HG03025 (cell line): ENCODE results near the gene CCDC12.

Experiments used
- ATAC-seq: cut with Tn5 transposase; IDR thresholded peaks from one replicate; pipeline ENCODE4 v1.9.1; 2021; ENCODE audit warnings: mild to moderate bottlenecking, moderate library complexity; ENCODE audit not compliant: unreplicated experiment, low FRiP score

The CCDC12 gene

DNA sequence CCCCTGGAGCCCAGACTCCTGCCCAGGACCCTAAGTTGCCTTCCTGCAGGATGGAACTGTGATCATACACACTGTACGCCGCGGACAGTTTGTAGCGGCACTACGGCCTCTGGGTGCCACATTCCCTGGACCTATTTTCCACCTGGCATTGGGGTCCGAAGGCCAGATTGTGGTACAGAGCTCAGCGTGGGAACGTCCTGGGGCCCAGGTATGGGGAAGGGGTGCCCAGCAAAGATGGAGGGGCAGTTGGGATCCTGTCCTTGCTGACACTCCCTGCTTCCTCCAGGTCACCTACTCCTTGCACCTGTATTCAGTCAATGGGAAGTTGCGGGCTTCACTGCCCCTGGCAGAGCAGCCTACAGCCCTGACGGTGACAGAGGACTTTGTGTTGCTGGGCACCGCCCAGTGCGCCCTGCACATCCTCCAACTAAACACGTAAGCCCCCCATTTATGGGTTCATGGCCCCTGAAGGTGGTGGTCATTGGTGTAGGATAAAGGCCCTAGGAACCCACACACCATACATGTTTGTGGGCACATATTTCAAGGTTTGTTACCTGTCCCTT is 31.8 kb upstream of the CCDC12 start:
- no peak for ATAC-seq

DNA sequence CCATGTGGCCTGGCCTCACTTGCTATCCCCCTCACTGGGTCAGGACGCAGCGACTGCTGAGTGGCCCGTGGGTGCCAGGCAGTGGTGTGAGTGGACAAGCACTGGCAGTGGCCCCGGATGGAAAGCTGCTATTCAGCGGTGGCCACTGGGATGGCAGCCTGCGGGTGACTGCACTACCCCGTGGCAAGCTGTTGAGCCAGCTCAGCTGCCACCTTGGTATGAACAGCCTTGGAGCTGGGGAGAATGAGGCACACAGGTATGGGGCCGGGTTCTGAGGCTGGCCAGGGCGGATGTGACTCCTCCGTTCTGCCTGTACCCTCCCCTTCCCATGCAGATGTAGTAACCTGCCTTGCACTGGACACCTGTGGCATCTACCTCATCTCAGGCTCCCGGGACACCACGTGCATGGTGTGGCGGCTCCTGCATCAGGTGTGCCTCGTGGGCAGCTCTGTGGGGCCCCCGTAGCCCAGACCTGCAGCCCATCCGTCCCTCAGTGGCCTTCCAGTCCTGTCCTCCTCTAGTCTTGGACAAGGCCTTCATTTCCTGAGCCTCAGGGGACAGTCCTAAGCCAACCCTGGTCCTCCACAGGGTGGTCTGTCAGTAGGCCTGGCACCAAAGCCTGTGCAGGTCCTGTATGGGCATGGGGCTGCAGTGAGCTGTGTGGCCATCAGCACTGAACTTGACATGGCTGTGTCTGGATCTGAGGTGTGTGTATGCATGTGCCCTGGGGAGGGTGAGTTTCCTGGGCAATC is 31.1 kb upstream of the CCDC12 start:
- no peak for ATAC-seq

DNA sequence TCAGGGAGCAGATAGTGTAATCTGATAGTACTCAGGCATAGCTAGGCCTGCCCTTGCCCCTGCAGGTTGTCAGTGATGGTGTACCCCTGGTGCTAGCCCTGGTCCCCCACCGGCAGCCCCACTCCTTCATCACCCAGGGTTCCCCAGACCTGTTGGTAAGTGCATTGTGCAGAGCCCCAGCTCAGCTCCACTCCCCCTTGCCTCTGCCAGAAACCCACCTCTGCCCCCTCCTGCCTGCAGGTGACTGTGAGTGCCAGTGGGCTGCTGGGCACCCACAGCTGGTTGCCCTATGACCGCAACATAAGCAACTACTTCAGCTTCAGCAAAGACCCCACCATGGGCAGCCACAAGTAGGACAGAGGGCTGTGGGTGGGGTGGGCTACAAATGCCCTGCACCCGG is 30.5 kb upstream of the CCDC12 start:
- ATAC-seq, result no peak

DNA sequence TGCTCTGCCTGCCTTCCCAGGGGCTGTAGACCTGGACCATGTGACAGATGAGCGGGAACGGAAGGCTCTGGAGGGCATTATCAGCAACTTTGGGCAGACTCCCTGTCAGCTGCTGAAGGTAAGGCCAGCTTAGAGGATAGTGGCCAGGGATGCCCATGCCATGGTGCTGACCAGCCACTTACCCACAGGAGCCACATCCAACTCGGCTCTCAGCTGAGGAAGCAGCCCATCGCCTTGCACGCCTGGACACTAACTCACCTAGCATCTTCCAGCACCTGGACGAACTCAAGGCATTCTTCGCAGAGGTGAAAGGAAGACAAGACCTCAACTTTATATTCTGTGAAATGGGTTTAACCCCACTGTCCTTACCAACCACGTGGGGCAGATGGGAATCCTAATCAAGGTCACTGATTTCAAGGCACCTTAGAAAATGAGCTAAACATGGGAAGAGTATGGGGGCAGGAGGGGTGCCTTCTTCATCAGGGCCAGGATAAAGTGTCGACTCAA is 29.7 kb upstream of the CCDC12 start:
- no peak for ATAC-seq

DNA sequence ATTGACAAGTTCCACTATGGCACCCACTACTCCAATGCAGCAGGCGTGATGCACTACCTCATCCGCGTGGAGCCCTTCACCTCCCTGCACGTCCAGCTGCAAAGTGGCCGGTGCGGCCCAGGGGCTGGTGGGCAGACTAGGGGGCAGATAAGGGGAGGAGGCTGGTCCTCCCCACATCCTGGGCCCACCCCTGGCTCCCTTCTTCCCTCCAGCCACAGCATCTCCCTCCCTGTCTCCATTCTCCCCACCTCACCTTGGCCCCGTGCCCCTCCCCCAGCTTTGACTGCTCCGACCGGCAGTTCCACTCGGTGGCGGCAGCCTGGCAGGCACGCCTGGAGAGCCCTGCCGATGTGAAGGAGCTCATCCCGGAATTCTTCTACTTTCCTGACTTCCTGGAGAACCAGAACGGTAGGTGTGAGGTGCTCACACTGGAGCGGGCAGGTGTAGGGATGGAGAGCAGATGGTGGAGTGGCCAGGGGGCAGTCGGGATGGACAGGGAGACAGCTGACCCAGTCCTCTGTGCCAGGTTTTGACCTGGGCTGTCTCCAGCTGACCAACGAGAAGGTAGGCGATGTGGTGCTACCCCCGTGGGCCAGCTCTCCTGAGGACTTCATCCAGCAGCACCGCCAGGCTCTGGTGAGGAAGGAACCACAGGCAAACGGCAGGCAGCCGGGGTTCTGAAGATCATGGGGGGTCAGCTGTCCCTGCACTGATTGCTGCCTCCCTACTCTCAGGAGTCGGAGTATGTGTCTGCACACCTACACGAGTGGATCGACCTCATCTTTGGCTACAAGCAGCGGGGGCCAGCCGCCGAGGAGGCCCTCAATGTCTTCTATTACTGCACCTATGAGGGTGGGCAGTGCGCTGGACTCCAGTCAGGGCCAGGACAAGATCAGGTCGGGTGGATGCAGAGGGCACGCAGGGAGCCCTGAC is 28.9 kb upstream of the CCDC12 start:
- no peak for ATAC-seq

DNA sequence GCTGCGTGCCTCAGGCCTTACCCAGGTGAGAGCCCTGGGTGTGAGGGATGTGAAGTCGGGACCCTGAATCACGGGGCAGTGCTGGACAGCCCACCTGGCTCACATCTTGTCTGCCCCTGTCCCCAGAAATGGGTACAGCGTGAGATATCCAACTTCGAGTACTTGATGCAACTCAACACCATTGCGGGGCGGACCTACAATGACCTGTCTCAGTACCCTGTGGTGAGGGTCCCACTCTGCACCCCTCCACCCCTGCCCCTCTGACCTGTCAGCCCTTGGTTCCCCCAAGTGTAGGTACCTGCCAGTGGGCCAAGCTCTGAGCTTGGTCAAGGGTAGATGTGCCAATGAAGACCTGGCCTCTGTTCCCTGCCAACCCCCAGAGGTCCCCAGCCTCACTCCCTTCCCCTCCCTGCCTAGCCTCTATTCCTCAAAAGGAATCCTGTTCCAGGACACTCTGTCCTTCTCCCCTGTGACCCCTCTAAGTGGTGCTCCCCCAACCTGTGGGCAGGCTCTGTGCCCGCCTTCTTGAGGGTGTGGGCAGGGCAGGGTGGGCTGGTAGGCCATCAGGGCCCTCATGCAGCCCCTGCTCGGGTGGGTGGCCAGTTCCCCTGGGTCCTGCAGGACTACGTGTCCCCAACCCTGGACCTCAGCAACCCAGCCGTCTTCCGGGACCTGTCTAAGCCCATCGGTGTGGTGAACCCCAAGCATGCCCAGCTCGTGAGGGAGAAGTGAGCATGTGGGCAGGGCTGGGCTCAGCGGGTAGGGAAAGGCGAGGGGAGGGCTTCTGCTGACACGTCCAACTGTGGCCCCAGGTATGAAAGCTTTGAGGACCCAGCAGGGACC is 28.0 kb upstream of the CCDC12 start:
- ATAC-seq, result no peak

DNA sequence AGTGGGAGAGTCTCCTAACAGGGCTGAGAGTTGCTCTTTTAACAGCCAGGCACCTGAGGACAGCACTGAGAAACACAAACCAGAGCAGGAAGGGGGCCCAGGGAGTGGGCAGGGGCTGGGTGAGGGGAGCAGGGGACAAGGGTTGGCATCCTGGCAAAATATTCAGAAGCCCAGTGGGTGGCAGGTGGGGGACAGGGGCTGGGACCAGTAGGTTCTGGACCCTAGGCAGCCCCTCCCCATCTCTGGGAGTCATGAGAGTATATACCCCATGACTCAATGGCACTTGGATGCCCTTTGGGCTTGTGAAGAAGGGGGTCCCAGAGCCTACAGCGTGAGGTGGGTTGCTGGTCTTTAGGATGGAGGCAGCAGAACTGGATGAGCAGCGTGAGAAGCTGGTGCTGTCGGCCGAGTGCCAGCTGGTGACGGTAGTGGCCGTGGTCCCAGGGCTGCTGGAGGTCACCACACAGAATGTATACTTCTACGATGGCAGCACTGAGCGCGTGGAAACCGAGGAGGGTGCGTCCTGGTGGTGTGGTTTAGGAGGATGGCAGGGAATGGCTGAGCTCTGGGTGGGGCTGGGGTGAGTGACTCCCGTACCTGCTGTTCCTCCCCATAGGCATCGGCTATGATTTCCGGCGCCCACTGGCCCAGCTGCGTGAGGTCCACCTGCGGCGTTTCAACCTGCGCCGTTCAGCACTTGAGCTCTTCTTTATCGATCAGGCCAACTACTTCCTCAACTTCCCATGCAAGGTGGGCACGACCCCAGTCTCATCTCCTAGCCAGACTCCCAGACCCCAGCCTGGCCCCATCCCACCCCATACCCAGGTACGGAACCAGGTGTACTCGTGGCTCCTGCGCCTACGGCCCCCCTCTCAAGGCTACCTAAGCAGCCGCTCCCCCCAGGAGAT is 27.2 kb upstream of the CCDC12 start:
- no peak for ATAC-seq

DNA sequence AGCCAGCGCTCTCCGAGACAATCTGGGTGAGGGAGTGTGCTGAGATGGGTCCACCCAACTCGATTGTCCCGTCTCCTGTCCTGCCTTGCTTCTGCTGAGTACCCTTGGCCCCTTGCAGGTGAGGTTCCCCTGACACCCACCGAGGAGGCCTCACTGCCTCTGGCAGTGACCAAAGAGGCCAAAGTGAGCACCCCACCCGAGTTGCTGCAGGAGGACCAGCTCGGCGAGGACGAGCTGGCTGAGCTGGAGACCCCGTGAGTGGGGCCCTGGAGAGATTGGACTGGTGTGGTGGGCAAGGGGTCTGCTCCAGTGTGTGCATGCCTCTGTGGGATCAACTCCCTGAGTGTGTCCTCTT is 26.5 kb upstream of the CCDC12 start:
- ATAC-seq, result no peak

DNA sequence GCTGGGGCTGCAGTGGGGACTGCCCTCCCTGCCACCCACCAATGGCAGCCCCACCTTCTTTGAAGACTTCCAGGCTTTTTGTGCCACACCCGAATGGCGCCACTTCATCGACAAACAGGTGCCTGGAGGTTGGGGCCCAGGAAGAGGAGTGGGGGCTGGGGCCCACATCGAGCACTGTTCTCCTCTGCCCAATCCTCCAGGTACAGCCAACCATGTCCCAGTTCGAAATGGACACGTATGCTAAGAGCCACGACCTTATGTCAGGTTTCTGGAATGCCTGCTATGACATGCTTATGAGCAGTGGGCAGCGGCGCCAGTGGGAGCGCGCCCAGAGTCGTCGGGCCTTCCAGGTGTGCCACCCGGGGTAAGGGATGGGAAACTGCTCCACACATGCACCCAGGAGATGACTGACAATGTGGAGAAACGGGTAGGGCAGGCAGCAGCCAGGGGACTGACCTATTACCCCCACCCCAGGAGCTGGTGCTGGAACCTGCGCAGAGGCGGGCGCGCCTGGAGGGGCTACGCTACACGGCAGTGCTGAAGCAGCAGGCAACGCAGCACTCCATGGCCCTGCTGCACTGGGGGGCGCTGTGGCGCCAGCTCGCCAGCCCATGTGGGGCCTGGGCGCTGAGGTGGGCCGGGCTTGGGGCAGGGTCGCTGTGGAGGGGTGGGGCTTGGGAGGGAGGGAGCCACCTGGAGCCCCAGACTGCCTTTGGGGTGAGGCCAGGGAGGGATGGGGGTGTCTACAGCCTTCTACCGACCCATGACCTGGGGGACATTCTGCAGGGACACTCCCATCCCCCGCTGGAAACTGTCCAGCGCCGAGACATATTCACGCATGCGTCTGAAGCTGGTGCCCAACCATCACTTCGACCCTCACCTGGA is 25.9 kb upstream of the CCDC12 start:
- no peak for ATAC-seq

DNA sequence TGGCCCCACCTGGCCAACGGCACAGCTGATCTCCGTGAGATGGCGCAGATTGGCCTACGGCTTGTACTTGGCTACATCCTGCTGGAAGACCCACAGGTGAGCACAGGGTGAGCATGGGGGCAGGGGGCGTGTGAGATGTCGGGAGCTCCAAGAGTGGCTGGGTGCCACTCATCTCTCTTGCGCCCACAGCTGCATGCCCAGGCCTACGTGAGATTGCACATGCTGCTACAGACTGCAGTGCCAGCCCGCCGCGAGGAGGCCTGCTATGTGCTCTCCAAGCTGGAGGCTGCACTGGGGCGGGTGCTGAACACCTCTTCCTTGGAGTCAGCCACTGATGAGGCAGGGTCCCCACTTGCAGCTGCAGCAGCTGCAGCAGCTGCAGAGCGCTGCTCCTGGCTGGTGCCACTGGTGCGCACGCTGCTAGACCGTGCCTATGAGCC is 25.2 kb upstream of the CCDC12 start:
- ATAC-seq, result no peak

DNA sequence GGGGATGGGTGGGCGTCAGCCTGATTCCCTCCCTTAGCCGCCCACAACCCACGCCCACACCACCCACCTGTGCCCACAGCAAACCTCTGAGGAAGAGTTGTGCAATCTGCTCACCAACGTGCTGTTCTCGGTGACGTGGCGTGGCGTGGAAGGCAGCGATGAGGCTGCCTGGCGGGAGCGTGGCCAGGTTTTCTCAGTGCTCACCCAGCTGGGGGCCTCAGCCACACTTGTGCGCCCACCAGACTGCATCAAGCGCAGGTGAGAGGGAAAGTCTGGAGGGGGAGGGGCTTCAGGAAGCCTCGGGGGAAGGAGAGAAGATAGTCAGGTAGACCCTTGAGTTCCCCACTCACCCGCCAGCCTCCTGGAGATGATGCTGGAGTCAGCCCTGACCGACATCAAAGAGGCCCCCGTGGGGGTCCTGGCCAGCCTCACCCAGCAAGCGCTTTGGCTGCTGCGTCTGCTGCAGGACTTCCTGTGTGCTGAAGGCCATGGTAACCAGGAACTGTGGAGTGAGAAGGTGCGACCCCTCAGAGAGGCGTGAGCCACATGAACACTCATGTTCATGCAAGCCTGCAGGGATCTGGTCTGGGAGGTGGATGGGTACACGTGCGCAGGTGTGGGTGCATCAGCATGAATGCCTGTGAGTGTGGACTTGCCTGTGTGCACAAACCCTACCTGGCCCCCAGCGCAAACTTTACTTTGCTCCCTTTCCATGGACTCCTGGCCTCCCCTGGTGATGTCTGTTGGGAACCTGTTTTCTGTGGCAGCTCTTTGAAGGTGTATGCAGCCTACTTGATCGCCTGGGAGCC is 24.6 kb upstream of the CCDC12 start:
- ATAC-seq, result no peak

DNA sequence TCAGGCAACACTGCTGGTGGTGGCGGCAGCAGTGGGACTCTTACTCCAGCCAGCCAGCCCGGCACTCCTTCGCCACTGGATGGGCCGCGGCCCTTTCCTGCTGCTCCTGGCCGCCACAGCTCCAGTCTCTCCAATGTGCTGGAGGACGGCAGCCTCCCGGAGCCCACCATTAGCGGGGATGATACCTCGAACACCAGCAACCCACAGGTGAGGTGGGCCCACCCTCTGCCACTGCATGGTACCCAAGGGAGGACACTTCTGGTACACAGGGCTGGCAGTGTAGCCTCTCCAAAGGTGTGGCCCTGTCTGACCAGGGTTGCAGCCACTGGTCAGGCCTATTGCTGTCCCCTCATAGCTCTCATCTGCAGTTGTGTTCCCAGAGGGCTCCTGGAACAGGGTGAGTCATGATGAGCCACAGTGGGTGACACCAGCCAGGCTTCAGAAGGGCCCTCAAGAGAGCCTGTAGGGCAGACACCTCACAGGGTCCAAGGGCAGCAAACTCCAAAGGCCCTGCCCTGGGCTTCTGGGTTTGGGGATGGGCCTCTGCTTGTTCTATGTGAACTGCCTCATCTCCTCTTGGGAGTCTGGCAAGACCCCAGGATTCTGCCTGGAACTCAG is 23.8 kb upstream of the CCDC12 start:
- ATAC-seq, result no peak

DNA sequence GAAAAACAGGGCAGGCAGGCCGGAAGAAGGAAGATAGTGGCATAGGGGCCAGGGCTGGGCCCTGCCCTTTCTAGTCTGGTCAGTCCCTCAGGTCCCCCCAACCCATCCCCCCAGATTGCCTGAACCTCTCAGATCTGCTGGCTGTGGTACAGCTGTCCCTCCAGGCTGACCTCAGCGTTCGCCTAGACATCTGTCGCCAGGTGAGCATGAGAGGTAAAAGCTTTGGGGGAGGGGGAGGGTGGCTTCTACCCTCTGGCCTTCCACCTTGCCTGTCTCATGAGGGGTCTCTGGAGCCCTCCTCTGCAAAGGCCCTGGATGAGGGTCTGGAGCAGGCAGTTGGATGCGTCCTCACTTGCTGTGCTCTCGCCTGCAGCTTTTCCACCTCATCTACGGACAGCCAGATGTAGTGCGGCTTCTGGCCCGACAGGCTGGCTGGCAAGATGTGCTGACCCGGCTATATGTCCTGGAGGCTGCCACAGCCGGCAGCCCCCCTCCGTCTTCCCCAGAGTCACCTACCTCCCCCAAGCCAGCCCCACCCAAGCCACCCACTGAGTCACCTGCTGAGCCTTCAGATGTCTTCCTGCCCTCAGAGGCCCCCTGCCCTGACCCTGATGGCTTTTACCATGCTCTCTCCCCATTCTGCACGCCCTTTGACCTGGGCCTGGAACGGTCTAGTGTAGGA is 23.1 kb upstream of the CCDC12 start:
- ATAC-seq, result no peak

DNA sequence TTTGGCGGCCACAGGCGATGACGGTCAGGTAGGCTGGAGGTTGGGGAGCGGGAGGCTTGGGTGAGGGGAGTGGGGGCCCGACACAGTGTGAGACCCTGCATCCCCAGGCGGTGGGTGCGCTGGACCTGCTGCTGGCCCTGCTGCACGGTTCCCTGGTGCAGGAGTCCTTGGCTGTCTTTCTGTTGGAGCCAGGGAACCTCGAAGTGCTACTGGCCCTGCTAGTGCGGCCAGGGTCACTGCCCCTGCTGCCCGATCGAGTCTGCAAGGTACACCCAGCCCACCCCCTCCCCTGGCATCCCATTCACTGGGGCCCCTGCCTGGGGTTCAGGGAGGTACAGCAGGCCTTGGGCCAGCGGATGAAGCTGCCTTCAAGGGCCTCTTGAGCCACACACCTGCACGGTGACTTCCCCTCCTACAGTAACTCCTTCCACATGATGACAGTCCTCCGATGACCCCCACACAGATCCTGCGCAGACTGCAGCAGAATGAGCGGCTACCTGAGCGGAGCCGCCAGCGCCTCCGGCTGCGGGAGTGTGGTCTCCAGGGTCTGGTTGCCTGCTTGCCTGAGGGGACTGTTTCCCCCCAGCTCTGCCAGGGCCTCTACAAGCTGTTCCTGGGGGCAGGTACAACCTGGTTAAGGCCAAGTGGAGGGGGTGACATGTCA is 22.4 kb upstream of the CCDC12 start:
- ATAC-seq, result no peak

DNA sequence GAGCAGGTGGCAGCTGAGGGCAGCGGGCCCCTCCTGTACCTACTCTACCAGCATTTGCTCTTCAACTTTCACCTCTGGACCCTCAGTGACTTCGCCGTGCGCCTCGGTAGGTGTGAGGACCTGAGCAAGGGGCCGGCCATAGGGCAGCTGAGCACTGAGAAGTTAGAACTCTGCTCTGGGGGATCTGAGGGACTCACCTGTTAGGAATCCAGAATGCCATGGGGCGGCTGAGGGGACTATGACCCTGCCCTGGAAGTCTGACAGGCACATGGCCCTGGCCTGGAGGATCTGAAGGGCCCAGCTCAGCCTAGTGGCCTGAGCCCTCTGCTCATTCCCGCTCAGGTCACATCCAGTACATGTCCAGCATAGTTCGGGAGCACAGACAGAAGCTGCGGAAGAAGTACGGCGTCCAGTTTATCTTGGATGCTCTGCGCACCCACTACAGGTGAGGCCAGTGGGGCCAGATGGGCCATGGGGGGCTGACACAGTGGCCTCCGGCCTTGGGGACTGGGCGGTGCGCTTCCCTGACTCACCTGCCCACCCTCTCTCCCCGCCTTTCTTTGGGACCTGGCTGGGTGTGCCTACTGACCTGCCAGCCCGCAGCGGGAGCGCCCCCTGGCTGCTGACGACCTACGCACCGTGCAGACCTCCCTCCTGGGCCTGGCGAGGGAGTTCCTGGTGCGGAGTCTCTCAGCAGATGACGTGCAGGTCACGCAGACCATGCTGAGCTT is 21.7 kb upstream of the CCDC12 start:
- ATAC-seq, result no peak
